HG03095 (cell line): Measurements from ENCODE around the gene KLF7.
"Not testable (repeated sequence)": the region's sequence is repeated elsewhere in the genome, so short reads cannot be mapped to it uniquely, and the experiment has no call there.

Source experiments
- ATAC-seq: cut with Tn5 transposase; IDR thresholded peaks from one replicate; pipeline ENCODE4 v1.9.1; 2021; ENCODE audit warnings: moderate library complexity; ENCODE audit not compliant: unreplicated experiment

Gene KLF7

DNA sequence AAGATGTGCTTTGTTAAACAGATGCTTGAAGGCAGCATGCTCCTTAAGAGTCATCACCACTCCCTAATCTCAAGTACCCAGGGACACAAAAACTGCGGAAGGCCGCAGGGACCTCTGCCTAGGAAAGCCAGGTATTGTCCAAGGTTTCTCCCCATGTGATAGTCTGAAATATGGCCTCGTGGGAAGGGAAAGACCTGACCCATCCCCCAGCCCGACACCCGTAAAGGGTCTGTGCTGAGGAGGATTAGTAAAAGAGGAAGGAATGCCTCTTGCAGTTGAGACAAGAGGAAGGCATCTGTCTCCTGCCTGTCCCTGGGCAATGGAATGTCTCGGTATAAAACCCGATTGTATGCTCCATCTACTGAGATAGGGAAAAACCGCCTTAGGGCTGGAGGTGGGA, 128.7 kb downstream of the KLF7 start:
- ATAC-seq: not testable (repeated sequence)

DNA sequence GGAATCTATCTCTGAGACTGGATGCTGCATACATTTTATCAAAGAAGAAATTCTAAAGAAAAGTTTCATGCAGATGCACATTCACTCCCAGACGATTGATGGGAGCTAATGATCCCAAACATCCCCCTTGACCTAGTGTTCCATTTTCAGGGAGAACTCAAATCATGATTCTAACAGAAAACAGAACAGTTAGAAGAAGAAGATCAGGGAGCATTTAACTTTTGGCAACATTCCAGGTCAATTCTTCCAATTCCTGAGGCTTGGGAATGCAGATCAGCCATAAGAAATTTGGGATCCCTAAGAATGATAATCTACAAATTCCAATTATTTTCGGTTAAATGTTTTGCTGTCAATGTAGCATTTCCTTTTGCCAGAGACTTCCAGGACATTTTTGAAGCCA, 129.9 kb downstream of the KLF7 start:
- no peak for ATAC-seq

DNA sequence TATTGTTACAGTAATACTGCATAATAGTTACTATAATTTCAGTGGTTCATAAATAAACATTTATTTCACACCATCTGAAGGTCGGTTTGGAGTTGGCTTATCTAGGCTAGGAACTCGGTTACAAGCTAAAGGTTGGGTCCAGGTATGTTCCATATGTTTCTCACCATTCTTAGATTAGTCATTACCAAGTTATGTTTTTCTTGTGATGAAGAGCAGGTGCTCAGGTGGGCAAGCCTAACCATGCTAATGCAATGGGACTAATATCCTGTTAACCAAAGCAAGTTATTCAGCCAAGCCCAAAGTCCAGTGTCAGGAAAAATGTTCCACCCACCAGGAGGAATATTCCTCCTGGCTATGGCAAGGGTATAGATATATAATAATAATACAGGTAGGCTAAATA, 133.3 kb downstream of the KLF7 start:
- ATAC-seq: no peak
